Posterior vena cava (tissue), 2 donors: ENCODE data around the gene C11orf65. TPM values are rescaled to one million over a fixed set of nuclear protein-coding genes. Genes with fewer than 3 reads are reported as not detected.

Experiments used
- DNase-seq: peaks from one replicate; pipeline ENCODE4 v3.0.0-alpha.2; 2020; ENCODE audit warnings: low spot score
- intact Hi-C, 2 donors: fragments of 100-400 bp; cut with DNase I; formaldehyde crosslinking; loops; one replicate each; pipeline versions ENCODE4 v1.14.1 to v1.14.2; 2022 to 2023
- long read RNA-seq, 2 donors: library from polyadenylated mRNA; unstranded; transcript quantifications; one replicate each; pipeline ENCODE4 v2.0.0, GENCODE V29; 2020 to 2021
- total RNA-seq, 2 donors: library from RNA; stranded (reverse); fragmentation: NEBNext Ultra II Directional; extraction: Animal tissue kit (Norgen Biotek cat#: 25700); gene quantifications; one replicate each; pipeline ENCODE4 v1.2.1, GENCODE V29; 2021
- donor health status: DM: yes; HTN: yes; CAD: no.
- donor health status: DM: yes; HTN: yes; CAD: no.

C11orf65 gene
- total RNA-seq = under 1 TPM; 0.19 to 0.38 TPM
- long read RNA-seq, donor 1 = 0 reads
- long read RNA-seq, donor 2 = 0 reads

DNA sequence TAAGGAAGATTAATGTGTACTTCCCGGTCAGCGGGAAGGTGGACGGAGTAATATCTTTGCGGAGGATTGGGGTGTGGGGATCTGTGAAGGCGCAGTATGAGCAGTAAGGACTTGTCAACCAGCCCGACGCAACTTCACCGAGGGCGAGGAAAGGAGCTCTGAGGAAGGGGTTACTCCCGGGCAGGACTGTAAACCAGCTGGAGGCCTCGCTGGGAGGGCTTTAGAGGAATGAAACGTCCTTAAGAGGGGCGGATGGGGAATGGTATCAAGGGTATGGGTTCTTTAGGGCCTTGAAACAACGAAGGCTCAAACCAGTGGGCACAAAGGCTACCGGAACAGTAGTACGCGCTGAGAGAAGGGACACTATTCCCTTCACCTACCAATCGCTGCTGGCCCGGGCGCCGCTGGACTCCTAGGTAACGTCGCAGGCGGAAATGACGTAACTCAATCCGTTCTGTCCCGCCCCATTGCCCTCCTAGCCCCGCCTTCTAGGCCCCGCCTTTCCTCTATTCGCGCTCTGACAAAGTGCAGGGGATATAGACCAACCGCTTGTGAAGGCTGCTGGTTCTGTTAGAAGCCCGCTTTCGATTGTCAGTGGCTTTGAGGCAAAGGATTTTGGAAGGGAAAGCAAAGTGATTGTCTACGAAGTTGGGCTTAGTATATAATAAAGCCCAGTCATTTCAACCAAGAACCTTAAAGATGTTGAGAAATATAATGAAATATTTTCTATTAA, at the start of gene C11orf65:
Gene C11orf65 (minus strand): TSS at position 439 of the 733 bp plus-strand sequence. CDS start 5,970 bp downstream, outside the sequence.
- intact Hi-C loops = loop anchor here in 1 of 2 donors (10.0 kb wide), 1 partner anchor 412 kb away; no protein-coding TSS in a partner anchor
- peak; percentile 98 for DNase-seq

GRCh38 chr11:108516125-108516524, 48.8 kb upstream of the C11orf65 start:
- intact Hi-C loops = no loop called here
- no peak for DNase-seq

GRCh38 chr11:108512708-108513107, 45.4 kb upstream of the C11orf65 start:
- intact Hi-C loops = no loop called here
- no peak for DNase-seq

DNA sequence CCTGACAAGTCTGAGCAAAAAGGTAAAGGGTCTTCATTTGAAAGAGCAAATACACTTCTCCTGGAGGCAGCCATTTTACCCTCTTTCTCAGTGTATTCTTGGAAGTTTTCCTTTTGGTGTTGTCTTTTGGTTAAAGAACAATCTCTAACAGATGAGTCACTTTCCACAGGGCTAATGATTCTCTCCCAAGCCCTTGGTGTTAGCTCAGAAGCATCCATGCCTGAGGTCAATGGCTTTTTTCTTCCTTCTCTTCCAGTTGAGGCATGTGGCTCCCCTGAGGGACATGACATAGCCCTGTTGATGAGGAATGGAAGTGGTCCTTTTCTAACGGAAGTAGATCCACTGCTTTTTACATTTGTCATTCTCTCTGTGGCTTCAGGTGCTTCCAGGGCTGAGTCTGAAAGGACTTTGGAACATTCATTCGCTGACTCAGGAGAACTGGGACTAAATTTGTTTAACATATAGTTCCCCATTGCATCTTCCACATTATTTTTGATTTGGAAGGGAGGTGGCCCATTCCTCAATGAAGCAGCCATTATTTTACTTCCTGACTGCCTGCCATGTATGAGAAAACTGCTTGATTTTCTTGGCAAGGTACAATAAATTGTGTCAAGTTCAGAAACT, 44.6 kb upstream of the C11orf65 start:
- no peak for DNase-seq
- intact Hi-C loops = no loop called here

DNA sequence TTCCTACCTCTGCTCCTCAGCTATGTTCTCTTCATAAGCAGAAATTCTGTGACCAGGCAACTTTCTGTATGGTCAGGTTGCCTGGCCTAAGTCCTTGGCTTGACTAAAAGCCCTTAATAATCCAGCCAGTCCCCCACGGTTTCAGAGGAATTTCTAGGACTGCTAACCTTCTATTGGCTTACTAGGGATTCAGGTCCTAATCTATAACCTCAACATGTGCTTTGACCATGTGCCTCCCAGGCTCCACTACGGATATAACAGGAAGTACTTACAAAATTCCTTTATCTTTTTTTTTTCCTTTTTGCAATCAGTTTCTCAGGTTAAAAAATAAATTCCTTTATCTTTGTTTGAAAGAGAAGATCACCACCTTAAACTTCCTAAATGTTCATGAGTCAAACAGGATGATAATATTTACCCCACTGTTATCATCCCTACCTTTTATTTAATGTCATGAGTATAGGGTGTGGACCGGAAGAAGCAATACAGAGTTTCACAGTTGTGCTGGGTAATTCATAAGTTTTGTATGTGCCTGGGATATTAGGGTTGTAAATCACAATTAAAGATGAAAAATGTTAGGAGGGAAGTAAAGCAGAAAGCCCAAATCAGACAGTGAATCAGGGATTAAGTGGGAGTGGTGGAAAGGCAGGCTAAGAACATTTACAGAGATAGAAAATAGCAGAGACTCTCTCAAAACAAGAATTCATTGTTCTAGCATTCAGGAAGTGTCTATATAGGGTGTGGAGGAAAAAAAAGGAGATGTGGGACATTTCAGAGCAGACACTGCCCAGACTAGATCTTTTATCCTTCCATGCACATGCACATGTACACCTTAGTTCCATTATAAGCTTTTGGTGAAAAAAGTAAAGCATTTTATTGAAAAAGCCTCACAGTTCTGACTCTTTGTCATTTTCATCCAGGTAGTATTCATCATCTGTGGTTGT, 41.6 kb upstream of the C11orf65 start:
- no peak for DNase-seq
- intact Hi-C loops = no loop called here

- DNase-seq = no peak
- intact Hi-C loops = no loop called here
Observed at GRCh38 chr11:108501396-108501795, 34.1 kb upstream of the C11orf65 start.

DNA sequence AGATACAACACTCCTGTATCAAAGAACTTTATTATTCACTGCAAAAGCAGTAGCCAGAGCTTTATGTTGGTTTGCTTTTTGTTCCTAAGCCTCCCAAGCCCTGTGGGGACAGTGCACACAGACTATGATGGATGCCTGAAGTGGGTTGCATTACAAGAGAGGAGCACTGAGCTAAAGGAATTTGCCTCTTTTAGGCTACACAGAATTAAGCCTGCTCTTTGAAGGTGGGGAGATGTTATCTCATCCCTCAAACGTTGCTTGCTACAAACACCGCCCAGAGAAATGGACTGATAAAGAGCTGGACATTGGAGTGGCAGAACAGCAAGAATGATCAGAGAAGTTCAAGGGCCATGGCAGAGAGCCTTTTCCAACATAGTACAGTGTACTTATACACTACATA, 33.4 kb upstream of the C11orf65 start:
- no peak for DNase-seq
- intact Hi-C loops = no loop called here

- no peak for DNase-seq
- intact Hi-C loops = no loop called here
Observed at GRCh38 chr11:108500169-108500568, 32.8 kb upstream of the C11orf65 start.

GRCh38 chr11:108498816-108499408, 31.6 kb upstream of the C11orf65 start:
- DNase-seq = no peak
- intact Hi-C loops = no loop called here

DNA sequence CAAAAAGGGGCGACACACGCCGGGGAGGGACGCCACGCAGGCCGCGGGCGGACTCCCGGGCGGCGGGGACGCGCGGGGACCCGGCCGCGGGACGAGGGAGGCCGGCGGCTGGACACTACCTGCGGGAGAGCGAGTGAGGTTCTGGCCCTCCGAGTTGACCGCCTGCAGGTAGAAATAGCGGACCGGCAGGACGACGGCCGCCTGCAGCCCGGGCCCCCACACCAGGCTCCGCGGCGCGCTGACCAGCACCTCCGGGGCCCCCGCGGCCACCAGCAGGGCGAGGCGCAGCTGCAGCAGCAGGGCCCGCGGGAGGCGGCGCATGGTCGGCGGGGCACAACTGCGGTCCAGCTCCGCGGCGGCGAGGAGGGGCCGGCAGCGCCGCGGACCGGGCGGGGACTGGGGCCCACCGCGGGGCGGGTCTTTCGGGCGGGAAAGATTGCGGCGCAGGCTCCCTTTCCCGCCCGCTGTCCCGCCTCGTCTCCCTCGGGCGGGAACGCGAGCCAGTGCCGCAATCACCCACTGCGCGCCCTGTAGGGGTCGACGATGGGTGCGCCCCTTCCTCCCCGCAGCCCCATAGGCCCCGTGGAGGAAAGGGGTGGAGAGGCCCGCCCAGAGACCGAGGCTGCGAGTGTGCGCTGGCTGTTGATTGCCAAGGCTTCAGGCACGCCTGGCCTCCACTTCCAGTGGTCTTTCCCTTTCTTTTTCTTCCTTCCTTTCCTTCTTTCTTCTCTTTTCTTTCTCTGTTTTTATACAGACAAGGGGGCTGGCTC, 30.9 kb upstream of the C11orf65 start, which contains the start of gene POGLUT3:
Gene POGLUT3 (minus strand): TSS at position 339 of the 770 bp plus-strand sequence. CDS start 18 bp downstream, at position 321.
- peak; percentile 87 for DNase-seq

DNA sequence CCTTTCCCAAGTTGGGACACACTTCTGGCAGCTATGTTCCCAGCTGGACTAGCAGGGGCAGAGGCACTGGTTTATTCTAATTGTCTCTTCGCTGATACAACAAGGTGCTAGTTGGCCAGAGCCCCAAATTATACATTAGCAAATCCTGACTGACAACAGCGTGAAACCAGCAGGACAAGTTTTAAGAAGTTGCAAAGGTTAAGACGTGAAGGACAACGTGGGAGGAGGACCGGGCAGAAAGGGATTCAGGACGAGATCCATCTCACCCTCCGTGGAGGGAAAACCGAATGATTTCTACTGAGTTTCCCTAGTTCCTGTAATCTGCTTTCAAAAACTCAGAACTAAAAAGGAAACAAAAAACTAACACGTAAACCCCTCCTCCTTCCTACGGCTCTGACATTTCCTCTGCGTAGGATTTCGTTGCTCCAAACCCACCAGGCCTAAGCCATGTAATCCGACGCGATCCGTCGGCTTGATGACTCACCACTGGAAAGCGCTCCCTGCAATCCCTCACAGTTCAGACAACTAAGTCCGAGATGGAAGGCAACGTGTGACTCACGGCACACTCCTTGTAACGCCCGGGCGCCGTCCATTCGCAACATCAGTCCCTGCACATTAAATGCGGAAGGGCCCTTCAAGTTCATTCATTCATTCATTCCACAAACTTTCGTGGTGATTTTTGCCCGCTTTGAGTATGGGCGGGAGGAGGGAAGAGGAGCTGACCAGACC, 30.2 kb upstream of the C11orf65 start:
- intact Hi-C loops = no loop called here
- peak; percentile 97 for DNase-seq

More for the DNA sequence above, 30.9 kb upstream of the C11orf65 start, which contains the start of gene POGLUT3:
- intact Hi-C loops = no loop called here

GRCh38 chr11:108496643-108497256, 29.4 kb upstream of the C11orf65 start:
- DNase-seq = no peak
- intact Hi-C loops = no loop called here

DNA sequence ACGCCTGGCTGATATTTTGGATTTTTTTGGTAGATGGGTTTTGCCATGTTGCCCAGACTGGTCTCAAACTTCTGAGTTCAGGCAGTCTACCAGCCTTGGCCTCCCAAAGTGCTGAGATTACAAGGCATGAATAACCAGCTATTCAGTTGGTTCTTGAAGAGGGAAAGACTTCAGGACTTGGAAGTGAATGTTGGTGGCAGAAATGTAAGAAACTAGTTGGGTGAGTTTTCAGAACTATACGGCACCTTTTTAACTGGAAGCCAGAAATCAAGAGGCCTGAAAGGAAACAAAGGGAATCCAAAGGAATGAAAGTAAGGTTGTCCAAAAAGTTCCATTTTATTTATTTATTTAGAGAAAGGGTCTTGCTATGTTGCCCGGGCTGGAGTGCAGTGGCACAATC, 28.0 kb upstream of the C11orf65 start:
- intact Hi-C loops = no loop called here
- no peak for DNase-seq

GRCh38 chr11:108494182-108494581, 26.9 kb upstream of the C11orf65 start:
- intact Hi-C loops = no loop called here
- DNase-seq = no peak

DNA sequence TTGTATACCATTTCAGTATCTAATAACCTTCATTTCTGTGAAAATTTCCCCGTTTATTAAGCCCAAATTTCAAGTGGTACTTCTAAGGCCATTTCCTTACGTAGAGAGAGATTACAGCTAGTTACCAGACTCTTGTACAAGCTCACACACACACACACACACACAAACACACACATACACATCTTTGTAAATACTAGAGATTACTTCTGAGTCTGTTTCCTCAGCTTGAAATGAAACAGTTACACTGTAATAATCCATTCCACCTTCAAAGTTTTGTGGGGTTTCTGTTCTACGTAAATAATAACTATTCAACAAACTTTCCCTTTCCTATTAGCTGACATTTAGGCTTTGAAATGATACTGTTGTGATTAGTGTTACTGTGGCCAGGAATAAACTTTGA, 24.6 kb upstream of the C11orf65 start:
- intact Hi-C loops = no loop called here
- DNase-seq = no peak

GRCh38 chr11:108486828-108487227, 19.5 kb upstream of the C11orf65 start:
- DNase-seq = no peak
- intact Hi-C loops = no loop called here

- intact Hi-C loops = no loop called here
Observed at GRCh38 chr11:108486331-108486730, 19.0 kb upstream of the C11orf65 start.

More at GRCh38 chr11:108486331-108486730, 19.0 kb upstream of the C11orf65 start:
- no peak for DNase-seq
